Omental fat pad (tissue), 4 donors: ENCODE data around the gene GLI3. TPM values are rescaled to one million over a fixed set of nuclear protein-coding genes. Genes with fewer than 3 reads are reported as not detected.

Source experiments
- ATAC-seq: fragments of 150-250 bp; one replicate; pipeline ENCODE4 v1.9.1; 2016; ENCODE audit warnings: mild to moderate bottlenecking, moderate library complexity; ENCODE audit not compliant: low FRiP score
- DNase-seq: peaks from one replicate; pipeline ENCODE4 v3.0.0-alpha.2; 2019; ENCODE audit warnings: low spot score
- CTCF ChIP-seq, 3 donors: fragments of 450-650 bp; IDR thresholded peaks; one replicate each; pipeline ENCODE4 v1.5.1; 2016 to 2017; ENCODE audit warnings: antibody characterized with exemption in 3 of 3, mild to moderate bottlenecking in 3 of 3, moderate library complexity in 2 of 3
- total RNA-seq, 4 donors: library from RNA; depleted of rRNA; stranded (reverse); fragments of >200 nt; gene quantifications; one replicate each; pipeline ENCODE4 v1.1.0, GENCODE V29; 2016

The GLI3 gene
- total RNA-seq, 4 donors from 2014 or later = 10.0 to 19.2 (median 14.6) TPM

GRCh38 chr7:42029405-42029804 is 207.6 kb downstream of the GLI3 start:
- ATAC-seq (no peak), DNase-seq (no peak)
- TF ChIP-seq CTCF (IDR thresholded peaks at IDR 0.05) = no peak

- no peak for ATAC-seq
- no peak for DNase-seq
Observed at GRCh38 chr7:42027521-42027920, 209.5 kb downstream of the GLI3 start.

GRCh38 chr7:42026622-42027197 is 210.3 kb downstream of the GLI3 start:
- ATAC-seq (no peak), DNase-seq (no peak)
- TF ChIP-seq CTCF (IDR thresholded peaks at IDR 0.05) = no peak

More at GRCh38 chr7:42027521-42027920, 209.5 kb downstream of the GLI3 start:
- no peak for TF ChIP-seq CTCF (IDR thresholded peaks at IDR 0.05)

- no peak for TF ChIP-seq CTCF (IDR thresholded peaks at IDR 0.05)
- no peak for ATAC-seq
- DNase-seq = no peak
Observed at GRCh38 chr7:42025635-42026375, 211.2 kb downstream of the GLI3 start.

GRCh38 chr7:42024537-42024936 is 212.5 kb downstream of the GLI3 start:
- no peak for TF ChIP-seq CTCF (IDR thresholded peaks at IDR 0.05)
- ATAC-seq (no peak), DNase-seq (no peak)

GRCh38 chr7:42023262-42023661 is 213.7 kb downstream of the GLI3 start:
- ATAC-seq (peak; percentile 41), DNase-seq (no peak)
- no peak for TF ChIP-seq CTCF (IDR thresholded peaks at IDR 0.05)

- ATAC-seq (no peak), DNase-seq (no peak)
Observed at GRCh38 chr7:42022791-42023190, 214.2 kb downstream of the GLI3 start.

More at GRCh38 chr7:42022791-42023190, 214.2 kb downstream of the GLI3 start:
- no peak for TF ChIP-seq CTCF (IDR thresholded peaks at IDR 0.05)
